HepG2 (cell line): Measurements from ENCODE around the gene FBH1. TPM values are rescaled to one million over a fixed set of nuclear protein-coding genes. Genes with fewer than 3 reads are reported as not detected.

Source experiments
- HCFC1 ChIP-seq: fragments of 150-350 bp; IDR thresholded peaks from 2 replicates; pipeline ENCODE4 v1.6.1; 2014; ENCODE audit warnings: low read depth, low read length
- KDM5A ChIP-seq: fragments of 200-600 bp; sonication (generic); IDR thresholded peaks from 2 replicates; pipeline ENCODE4 v1.7.0; 2018; ENCODE audit warnings: antibody characterized with exemption, mild to moderate bottlenecking, low read length, borderline replicate concordance
- MZF1 ChIP-seq: sonication (generic); formaldehyde crosslinking; IDR thresholded peaks from 2 replicates; pipeline ENCODE4 v1.8.1; 2023; ENCODE audit warnings: mild to moderate bottlenecking, missing genetic modification reagents, borderline replicate concordance
- NBN ChIP-seq: fragments of 450-650 bp; conservative IDR thresholded peaks from 2 replicates; pipeline ENCODE4 v1.6.1; 2017
- NR0B2 ChIP-seq: sonication (generic); formaldehyde crosslinking; IDR thresholded peaks from 2 replicates; pipeline ENCODE4 v1.4.0; 2020; ENCODE audit warnings: mild to moderate bottlenecking, missing genetic modification reagents
- NRL ChIP-seq: sonication (generic); formaldehyde crosslinking; IDR thresholded peaks from 2 replicates; pipeline ENCODE4 v1.5.0; 2020; ENCODE audit warnings: missing genetic modification reagents, mild to moderate bottlenecking, moderate library complexity, borderline replicate concordance
- PAX8 ChIP-seq: sonication (generic); formaldehyde crosslinking; IDR thresholded peaks from 2 replicates; pipeline ENCODE4 v1.8.0; 2022; ENCODE audit warnings: mild to moderate bottlenecking, missing genetic modification reagents, borderline replicate concordance
- RAD21 ChIP-seq: fragments of 450-650 bp; formaldehyde crosslinking; IDR thresholded peaks from 2 replicates; pipeline ENCODE4 v1.5.0; 2020; ENCODE audit warnings: mild to moderate bottlenecking
- RARA ChIP-seq: IDR thresholded peaks from 2 replicates; pipeline ENCODE4 v1.6.1; 2016; ENCODE audit warnings: missing genetic modification reagents, missing compliant biosample characterization
- RORA ChIP-seq: sonication (generic); formaldehyde crosslinking; IDR thresholded peaks from 2 replicates; pipeline ENCODE4 v1.5.0; 2020; ENCODE audit warnings: mild to moderate bottlenecking, missing genetic modification reagents, moderate library complexity
- SIN3B ChIP-seq: fragments of 150-350 bp; IDR thresholded peaks from 2 replicates; pipeline ENCODE4 v1.6.1; 2014; ENCODE audit warnings: low read length
- SP140L ChIP-seq: sonication (generic); formaldehyde crosslinking; IDR thresholded peaks from 2 replicates; pipeline ENCODE4 v1.4.0; 2020; ENCODE audit warnings: missing genetic modification reagents, borderline replicate concordance
- TEAD2 ChIP-seq: sonication (generic); formaldehyde crosslinking; IDR thresholded peaks from 2 replicates; pipeline ENCODE4 v1.9.0; 2021; ENCODE audit warnings: missing genetic modification reagents
- THRA ChIP-seq: sonication (generic); formaldehyde crosslinking; IDR thresholded peaks from 2 replicates; pipeline ENCODE4 v1.4.0; 2020; ENCODE audit warnings: missing genetic modification reagents, borderline replicate concordance
- ZBTB20 ChIP-seq: sonication (generic); formaldehyde crosslinking; IDR thresholded peaks from 2 replicates; pipeline ENCODE4 v1.8.1; 2023; ENCODE audit warnings: missing genetic modification reagents, low read depth, mild to moderate bottlenecking, borderline replicate concordance
- ZBTB25 ChIP-seq: IDR thresholded peaks from 2 replicates; pipeline ENCODE4 v1.6.1; 2018; ENCODE audit warnings: missing genetic modification reagents
- ZBTB34 ChIP-seq: sonication (generic); formaldehyde crosslinking; IDR thresholded peaks from 2 replicates; pipeline ENCODE4 v1.8.0; 2022; ENCODE audit warnings: mild to moderate bottlenecking, missing genetic modification reagents
- ZNF607 ChIP-seq: sonication (generic); formaldehyde crosslinking; IDR thresholded peaks from 2 replicates; pipeline ENCODE4 v1.5.1; 2020; ENCODE audit warnings: missing genetic modification reagents, mild to moderate bottlenecking, borderline replicate concordance
- ZNF670 ChIP-seq: sonication (generic); formaldehyde crosslinking; IDR thresholded peaks from 2 replicates; pipeline ENCODE4 v1.8.0; 2022; ENCODE audit warnings: mild to moderate bottlenecking, missing genetic modification reagents, borderline replicate concordance
- ZSCAN12 ChIP-seq: sonication (generic); formaldehyde crosslinking; IDR thresholded peaks from 2 replicates; pipeline ENCODE4 v1.9.0; 2021; ENCODE audit warnings: mild to moderate bottlenecking, missing genetic modification reagents
- polyA plus RNA-seq, 8 experiments: library from polyadenylated mRNA; depleted of rRNA in 3 of 8; stranded (reverse) in 7 of 8; unstranded in 1 of 8; fragments of >200 nt; fragmentation: Illumina TruSeq in 4 of 8; extraction: Trizol in 4 of 8; gene quantifications; 2 replicates each; pipeline versions ENCODE4 v1.2.1 to v1.2.3, GENCODE V29; 2011 to 2016; ENCODE audit warnings: low read depth in 4 of 8, missing spikeins in 1 of 8, mixed read lengths in 1 of 8; ENCODE audit not compliant: insufficient read depth in 1 of 8
- total RNA-seq, 5 experiments: library from RNA; depleted of rRNA; stranded (reverse); fragments of >200 nt; fragmentation: Illumina TruSeq; extraction: Trizol; gene quantifications; 2 replicates each; pipeline ENCODE4 v1.2.3, GENCODE V29; 2016; ENCODE audit warnings: low read depth in 1 of 5
- TF ChIP-seq, protein P1 (sequence below): sonication (generic); formaldehyde crosslinking; conservative IDR thresholded peaks from 2 replicates; pipeline ENCODE4 v1.8.0; 2022; ENCODE audit warnings: low read depth, missing genetic modification reagents

Gene FBH1
- total and polyA plus RNA-seq, 2 of the 13 experiments (the other 11 are each of a cell fraction or from before 2014, with no cell fraction given), result 48.8 to 60.3 TPM

- no peak for TF ChIP-seq KDM5A
- peak; percentile 93; the same call in 1 of the 2 replicates for TF ChIP-seq NRL
- TF ChIP-seq SIN3B, result no peak; the same call in 1 of the 2 replicates
- TF ChIP-seq HCFC1, result peak; percentile 39
- no peak for TF ChIP-seq ZBTB20 (CRISPR knock-in tag)
- TF ChIP-seq PAX8 (CRISPR knock-in tag), result peak; percentile 48; the same call in 1 of the 2 replicates
- no peak; the same call in none of the 2 replicates for TF ChIP-seq ZNF607 (CRISPR knock-in tag)
- no peak for TF ChIP-seq MZF1
- no peak for TF ChIP-seq TEAD2 (CRISPR knock-in tag)
- TF ChIP-seq SP140L (CRISPR knock-in tag), result no peak
- peak; percentile 82; the same call in 1 of the 2 replicates for TF ChIP-seq ZNF670
- TF ChIP-seq RAD21 (CRISPR knock-in tag), result peak; percentile 59; the same call in 1 of the 2 replicates
- TF ChIP-seq ZBTB34 (CRISPR knock-in tag), result no peak
- TF ChIP-seq RARA, result peak; percentile 37; the same call in 1 of the 2 replicates
- TF ChIP-seq, protein P1, sequence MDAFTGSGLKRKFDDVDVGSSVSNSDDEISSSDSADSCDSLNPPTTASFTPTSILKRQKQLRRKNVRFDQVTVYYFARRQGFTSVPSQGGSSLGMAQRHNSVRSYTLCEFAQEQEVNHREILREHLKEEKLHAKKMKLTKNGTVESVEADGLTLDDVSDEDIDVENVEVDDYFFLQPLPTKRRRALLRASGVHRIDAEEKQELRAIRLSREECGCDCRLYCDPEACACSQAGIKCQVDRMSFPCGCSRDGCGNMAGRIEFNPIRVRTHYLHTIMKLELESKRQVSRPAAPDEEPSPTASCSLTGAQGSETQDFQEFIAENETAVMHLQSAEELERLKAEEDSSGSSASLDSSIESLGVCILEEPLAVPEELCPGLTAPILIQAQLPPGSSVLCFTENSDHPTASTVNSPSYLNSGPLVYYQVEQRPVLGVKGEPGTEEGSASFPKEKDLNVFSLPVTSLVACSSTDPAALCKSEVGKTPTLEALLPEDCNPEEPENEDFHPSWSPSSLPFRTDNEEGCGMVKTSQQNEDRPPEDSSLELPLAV (CRISPR knock-in tag), result no peak
- TF ChIP-seq NBN, result no peak
- TF ChIP-seq ZBTB25 (CRISPR knock-in tag), result peak; percentile 97
- peak; percentile 36; the same call in 1 of the 2 replicates for TF ChIP-seq THRA
- 0 out of 2 replicates have a peak, but pooled peaks have one; percentile 54 for TF ChIP-seq ZSCAN12 (CRISPR knock-in tag)
- peak; percentile 44; the same call in 1 of the 2 replicates for TF ChIP-seq NR0B2 (CRISPR knock-in tag)
- no peak for TF ChIP-seq RORA (CRISPR knock-in tag)
Observed at GRCh38 chr10:5889624-5890451, at the start of gene FBH1, which contains the start of gene ANKRD16 (continued).
